ENCODE results near the gene HCN4.

DNA sequence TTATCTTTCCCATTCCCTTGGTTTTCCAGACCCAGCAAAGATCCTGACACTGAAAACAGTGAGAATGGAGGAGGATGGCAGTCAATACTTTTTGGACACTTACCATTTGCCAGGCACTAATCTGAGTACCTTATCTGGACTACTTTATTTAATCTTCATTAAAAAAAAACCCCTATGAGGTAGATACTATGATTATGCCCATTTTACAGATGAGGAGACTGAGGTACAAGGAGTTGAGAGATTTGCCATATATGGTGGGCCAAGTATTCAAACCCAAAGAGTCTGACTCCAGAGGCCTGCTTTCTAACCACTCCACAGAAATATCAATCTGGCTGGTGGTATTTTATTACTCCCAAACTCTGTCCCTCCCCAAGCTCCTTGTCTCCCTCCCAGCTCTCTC, 19.6 kb downstream of the HCN4 start:
- TF ChIP-seq, protein P1, sequence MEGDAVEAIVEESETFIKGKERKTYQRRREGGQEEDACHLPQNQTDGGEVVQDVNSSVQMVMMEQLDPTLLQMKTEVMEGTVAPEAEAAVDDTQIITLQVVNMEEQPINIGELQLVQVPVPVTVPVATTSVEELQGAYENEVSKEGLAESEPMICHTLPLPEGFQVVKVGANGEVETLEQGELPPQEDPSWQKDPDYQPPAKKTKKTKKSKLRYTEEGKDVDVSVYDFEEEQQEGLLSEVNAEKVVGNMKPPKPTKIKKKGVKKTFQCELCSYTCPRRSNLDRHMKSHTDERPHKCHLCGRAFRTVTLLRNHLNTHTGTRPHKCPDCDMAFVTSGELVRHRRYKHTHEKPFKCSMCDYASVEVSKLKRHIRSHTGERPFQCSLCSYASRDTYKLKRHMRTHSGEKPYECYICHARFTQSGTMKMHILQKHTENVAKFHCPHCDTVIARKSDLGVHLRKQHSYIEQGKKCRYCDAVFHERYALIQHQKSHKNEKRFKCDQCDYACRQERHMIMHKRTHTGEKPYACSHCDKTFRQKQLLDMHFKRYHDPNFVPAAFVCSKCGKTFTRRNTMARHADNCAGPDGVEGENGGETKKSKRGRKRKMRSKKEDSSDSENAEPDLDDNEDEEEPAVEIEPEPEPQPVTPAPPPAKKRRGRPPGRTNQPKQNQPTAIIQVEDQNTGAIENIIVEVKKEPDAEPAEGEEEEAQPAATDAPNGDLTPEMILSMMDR (IDR thresholded peaks at IDR 0.05): no peak
- TF ChIP-seq POLR2A (IDR thresholded peaks at IDR 0.05; ENCODE audit: low read depth): no peak

All from esophagus muscularis mucosa (tissue), 3 donors.